Sciatic nerve (tissue), 2 donors: ENCODE measurements around the gene UBL4A. TPM values are rescaled to one million over a fixed set of nuclear protein-coding genes. Genes with fewer than 3 reads are reported as not detected.

Experiments used
- ATAC-seq: fragments of 200-7000 bp; cut with Tn5 transposase; one replicate; pipeline ENCODE4 v1.9.1; 2020; ENCODE audit warnings: mild to moderate bottlenecking, moderate library complexity
- DNase-seq: peaks from one replicate; pipeline ENCODE4 v3.0.0-alpha.2; 2020; ENCODE audit warnings: low spot score
- intact Hi-C: fragments of 100-400 bp; cut with DNase I; formaldehyde crosslinking; loops from one replicate; pipeline ENCODE4 v1.14.2; 2022
- total RNA-seq: library from RNA; stranded (reverse); fragmentation: NEBNext Ultra II Directional; extraction: Animal tissue kit (Norgen Biotek cat#: 25700); gene quantifications from one replicate; pipeline ENCODE4 v1.2.1, GENCODE V29; 2021
- donor health status: DM: no; HTN: no; CAD: no.
- donor health status: DM: no; HTN: no; CAD: no.

UBL4A gene
- 29.4 TPM for total RNA-seq

- ATAC-seq (peak; percentile 23), DNase-seq (peak; percentile 72)
- intact Hi-C loops, result no loop called here
Measured at GRCh38 chrX:154486396-154487207, at the start of gene UBL4A. TSS of gene UBL4A (minus strand) at chrX:154486615. CDS start at chrX:154486584, 31 bp downstream.

GRCh38 chrX:154535892-154536291 is 49.5 kb upstream of the UBL4A start:
- intact Hi-C loops, result no loop called here
- ATAC-seq (no peak), DNase-seq (no peak)

- peak; percentile 95 for DNase-seq
- peak; percentile 91 for ATAC-seq
- intact Hi-C loops, result no loop called here
Measured at GRCh38 chrX:154534526-154535322, 48.3 kb upstream of the UBL4A start.

- intact Hi-C loops, result no loop called here
- ATAC-seq, result no peak
- DNase-seq, result no peak
Measured at GRCh38 chrX:154532690-154533089, 46.3 kb upstream of the UBL4A start.

- intact Hi-C loops, result no loop called here
- no peak for DNase-seq
- no peak for ATAC-seq
Measured at GRCh38 chrX:154531626-154532025, 45.2 kb upstream of the UBL4A start.

GRCh38 chrX:154530286-154530685 is 43.9 kb upstream of the UBL4A start:
- no peak for DNase-seq

GRCh38 chrX:154529206-154529612 is 42.8 kb upstream of the UBL4A start:
- DNase-seq, result no peak
- intact Hi-C loops, result no loop called here
- ATAC-seq, result peak; percentile 25

More at GRCh38 chrX:154530286-154530685, 43.9 kb upstream of the UBL4A start:
- intact Hi-C loops, result no loop called here
- ATAC-seq, result no peak

GRCh38 chrX:154526901-154527675 is 40.7 kb upstream of the UBL4A start:
- peak; percentile 90 for ATAC-seq
- intact Hi-C loops, result no loop called here
- DNase-seq, result peak; percentile 85

GRCh38 chrX:154525606-154526490 is 39.4 kb upstream of the UBL4A start:
- ATAC-seq (no peak), DNase-seq (no peak)
- intact Hi-C loops, result no loop called here

GRCh38 chrX:154519389-154519788 is 33.0 kb upstream of the UBL4A start:
- DNase-seq, result no peak
- no peak for ATAC-seq
- intact Hi-C loops, result no loop called here

- intact Hi-C loops, result no loop called here
- peak; percentile 33 for ATAC-seq
- no peak for DNase-seq
Measured at GRCh38 chrX:154517101-154517781, 30.8 kb upstream of the UBL4A start.

GRCh38 chrX:154516656-154517100 is 30.3 kb upstream of the UBL4A start:
- intact Hi-C loops, result no loop called here
- ATAC-seq (peak; percentile 70), DNase-seq (no peak)

GRCh38 chrX:154515966-154516655 is 29.7 kb upstream of the UBL4A start, which contains the start of gene FAM3A:
TSS of gene FAM3A (minus strand) at chrX:154516232. CDS start at chrX:154515772, 460 bp downstream.
- peak; percentile 97 for ATAC-seq
- intact Hi-C loops, result no loop called here
- DNase-seq, result peak; percentile 96

GRCh38 chrX:154515090-154515965 is 28.9 kb upstream of the UBL4A start:
- intact Hi-C loops, result no loop called here
- no peak for ATAC-seq

GRCh38 chrX:154513716-154514115 is 27.3 kb upstream of the UBL4A start:
- intact Hi-C loops, result no loop called here
- DNase-seq (no peak), ATAC-seq (no peak)

More at GRCh38 chrX:154515090-154515965, 28.9 kb upstream of the UBL4A start:
- no peak for DNase-seq

- ATAC-seq (no peak), DNase-seq (no peak)
- intact Hi-C loops, result no loop called here
Measured at GRCh38 chrX:154512879-154513553, 26.6 kb upstream of the UBL4A start.
